HEK293 (cell line): Measurements from ENCODE around the gene PHC1.

Source experiments
- CTCF ChIA-PET: fragments of 350-600 bp; formaldehyde crosslinking; extraction: SDS; loops from one replicate; lab custom pipeline; 2021; ENCODE audit warnings: antibody characterized with exemption; lab: Yijun Ruan, JAX
- POLR2A ChIA-PET: fragments of 300-600 bp; formaldehyde crosslinking; extraction: SDS; loops from one replicate; lab custom pipeline; 2020; ENCODE audit warnings: antibody characterized with exemption, inconsistent platforms; lab: Yijun Ruan, JAX
- H3K27ac ChIP-seq: fragments of 200-500 bp; sonication (Bioruptor generic); 2 replicates; pipeline ENCODE4 v1.5.1; 2014; ENCODE audit warnings: low read depth, low read length, control low read depth, inconsistent platforms; ENCODE audit errors: extremely low read depth
- H3K36me3 ChIP-seq, 2 experiments: fragments of 200-500 bp in 1 of 2; sonication (Bioruptor generic) in 1 of 2; 1 replicate in 1 of 2; 2 replicates in 1 of 2; pipeline ENCODE4 v1.5.1; 2014 to 2017; ENCODE audit warnings: inconsistent platforms in 2 of 2, low read length in 2 of 2; ENCODE audit not compliant: control insufficient read depth in 2 of 2, insufficient read depth in 1 of 2
- H3K4me1 ChIP-seq: fragments of 200-500 bp; sonication (Bioruptor generic); 2 replicates; pipeline ENCODE4 v1.5.1; 2014; ENCODE audit warnings: mild to moderate bottlenecking, low read length, inconsistent platforms; ENCODE audit not compliant: control insufficient read depth, insufficient read depth
- H3K4me3 ChIP-seq: 2 replicates; pipeline ENCODE4 v1.5.1; 2011; ENCODE audit warnings: low read depth, mild to moderate bottlenecking, control low read depth, low read length, moderate library complexity
- H3K9me3 ChIP-seq: fragments of 200-500 bp; sonication (Bioruptor generic); 2 replicates; pipeline ENCODE4 v1.5.1; 2014; ENCODE audit warnings: low read depth, low read length, inconsistent platforms; ENCODE audit not compliant: control insufficient read depth, insufficient read depth
- IKZF3 ChIP-seq: fragments of 450-650 bp; IDR thresholded peaks from 2 replicates; pipeline ENCODE4 v1.5.0; 2018; ENCODE audit warnings: missing biosample characterization, mild to moderate bottlenecking, missing genetic modification characterization, moderate library complexity
- OSR2 ChIP-seq: fragments of 450-650 bp; formaldehyde crosslinking; IDR thresholded peaks from 2 replicates; pipeline ENCODE4 v1.5.1; 2016; ENCODE audit warnings: missing biosample characterization, missing genetic modification characterization
- SP7 ChIP-seq: fragments of 450-650 bp; formaldehyde crosslinking; IDR thresholded peaks from 2 replicates; pipeline ENCODE4 v1.5.1; 2016; ENCODE audit warnings: missing biosample characterization, missing genetic modification characterization
- WT1 ChIP-seq: fragments of 450-650 bp; formaldehyde crosslinking; IDR thresholded peaks from 2 replicates; pipeline ENCODE4 v1.5.1; 2016; ENCODE audit warnings: missing biosample characterization, missing genetic modification characterization
- ZBTB21 ChIP-seq: fragments of 450-650 bp; formaldehyde crosslinking; IDR thresholded peaks from 2 replicates; pipeline ENCODE4 v1.5.1; 2017; ENCODE audit warnings: missing biosample characterization, missing genetic modification characterization
- ZBTB48 ChIP-seq: fragments of 450-650 bp; formaldehyde crosslinking; IDR thresholded peaks from 2 replicates; pipeline ENCODE4 v1.5.1; 2016; ENCODE audit warnings: missing biosample characterization, missing genetic modification characterization
- ZNF140 ChIP-seq: fragments of 450-650 bp; formaldehyde crosslinking; IDR thresholded peaks from 2 replicates; pipeline ENCODE4 v1.5.1; 2016; ENCODE audit warnings: missing biosample characterization, missing genetic modification characterization
- ZNF501 ChIP-seq: fragments of 450-650 bp; formaldehyde crosslinking; IDR thresholded peaks from 2 replicates; pipeline ENCODE4 v1.5.1; 2016; ENCODE audit warnings: missing biosample characterization, missing genetic modification characterization
- ZNF629 ChIP-seq: fragments of 450-650 bp; formaldehyde crosslinking; IDR thresholded peaks from 2 replicates; pipeline ENCODE4 v1.5.1; 2017; ENCODE audit warnings: missing biosample characterization, missing genetic modification characterization
- ZNF664 ChIP-seq: fragments of 450-650 bp; formaldehyde crosslinking; IDR thresholded peaks from 2 replicates; pipeline ENCODE4 v1.5.1; 2016; ENCODE audit warnings: missing biosample characterization, missing genetic modification characterization
- ZNF785 ChIP-seq: fragments of 450-650 bp; formaldehyde crosslinking; IDR thresholded peaks from 2 replicates; pipeline ENCODE4 v1.5.1; 2016; ENCODE audit warnings: missing biosample characterization, missing genetic modification characterization
- ZNF830 ChIP-seq: fragments of 450-650 bp; IDR thresholded peaks from 2 replicates; pipeline ENCODE4 v1.5.0; 2018; ENCODE audit warnings: missing biosample characterization, missing genetic modification characterization, low read depth, mild to moderate bottlenecking, moderate library complexity
- ZSCAN23 ChIP-seq: fragments of 450-650 bp; formaldehyde crosslinking; IDR thresholded peaks from 2 replicates; pipeline ENCODE4 v1.5.1; 2016; ENCODE audit warnings: missing biosample characterization, missing genetic modification characterization
- TF ChIP-seq, protein P1 (sequence below): fragments of 450-650 bp; formaldehyde crosslinking; IDR thresholded peaks from 2 replicates; pipeline ENCODE4 v1.5.1; 2016; ENCODE audit warnings: missing biosample characterization, missing genetic modification characterization
- TF ChIP-seq, protein P2 (sequence below): fragments of 450-650 bp; formaldehyde crosslinking; IDR thresholded peaks from 2 replicates; pipeline ENCODE4 v1.5.1; 2017; ENCODE audit warnings: missing biosample characterization, missing genetic modification characterization
- TF ChIP-seq, protein P3 (sequence below): fragments of 450-650 bp; formaldehyde crosslinking; IDR thresholded peaks from 2 replicates; pipeline ENCODE4 v1.5.1; 2017; ENCODE audit warnings: missing biosample characterization, missing genetic modification characterization
- TF ChIP-seq, protein P4 (sequence below): fragments of 450-650 bp; IDR thresholded peaks from 2 replicates; pipeline ENCODE4 v1.5.1; 2018; ENCODE audit warnings: missing biosample characterization, mild to moderate bottlenecking, missing genetic modification characterization
- TF ChIP-seq, protein P5 (sequence below): fragments of 450-650 bp; formaldehyde crosslinking; IDR thresholded peaks from 2 replicates; pipeline ENCODE4 v1.5.1; 2016; ENCODE audit warnings: missing biosample characterization, missing genetic modification characterization
- TF ChIP-seq, protein P6 (sequence below): fragments of 450-650 bp; formaldehyde crosslinking; IDR thresholded peaks from 2 replicates; pipeline ENCODE4 v1.5.1; 2016; ENCODE audit warnings: missing biosample characterization, missing genetic modification characterization

PHC1 gene

DNA sequence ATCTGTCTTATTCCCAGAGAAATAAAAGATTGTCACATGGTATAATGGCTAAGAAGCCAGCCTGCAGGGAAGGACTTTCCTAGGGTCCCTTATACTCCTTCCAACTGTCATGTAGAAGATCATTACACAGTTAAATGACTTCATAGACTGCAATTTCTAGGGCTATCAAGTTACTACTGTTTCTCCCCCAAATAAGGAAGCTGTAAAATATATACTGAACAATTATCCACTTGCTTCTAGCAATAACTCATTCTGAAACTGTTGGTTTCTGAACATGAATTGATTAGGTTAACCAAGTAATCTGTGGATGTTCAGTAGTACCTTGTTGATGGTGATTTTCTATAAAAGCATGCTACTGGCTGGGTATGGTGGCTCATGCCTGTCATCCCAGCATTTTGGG is 47.3 kb upstream of the PHC1 start:
- Histone ChIP-seq H3K9me3 (no peaks in the 10 kb centered on the region), H3K36me3 (no peaks in the 10 kb centered on the region), H3K4me1 (peaks cover 3% of the 10 kb centered on the region; the same call in 1 of the 2 replicates), H3K4me3 (no peak overlapping the region), H3K27ac (no peak overlapping the region)
- ChIA-PET POLR2A (no interaction called here), CTCF (no interaction called here)
- no peak for TF ChIP-seq ZNF664 (tag by site-specific recombination)
- TF ChIP-seq, protein P1, sequence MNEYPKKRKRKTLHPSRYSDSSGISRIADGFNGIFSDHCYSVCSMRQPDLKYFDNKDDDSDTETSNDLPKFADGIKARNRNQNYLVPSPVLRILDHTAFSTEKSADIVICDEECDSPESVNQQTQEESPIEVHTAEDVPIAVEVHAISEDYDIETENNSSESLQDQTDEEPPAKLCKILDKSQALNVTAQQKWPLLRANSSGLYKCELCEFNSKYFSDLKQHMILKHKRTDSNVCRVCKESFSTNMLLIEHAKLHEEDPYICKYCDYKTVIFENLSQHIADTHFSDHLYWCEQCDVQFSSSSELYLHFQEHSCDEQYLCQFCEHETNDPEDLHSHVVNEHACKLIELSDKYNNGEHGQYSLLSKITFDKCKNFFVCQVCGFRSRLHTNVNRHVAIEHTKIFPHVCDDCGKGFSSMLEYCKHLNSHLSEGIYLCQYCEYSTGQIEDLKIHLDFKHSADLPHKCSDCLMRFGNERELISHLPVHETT (tag by site-specific recombination) = no peak
- TF ChIP-seq ZNF140 (tag by site-specific recombination) = no peak
- TF ChIP-seq IKZF3 (tag by site-specific recombination) = peak; percentile 63
- TF ChIP-seq, protein P2, sequence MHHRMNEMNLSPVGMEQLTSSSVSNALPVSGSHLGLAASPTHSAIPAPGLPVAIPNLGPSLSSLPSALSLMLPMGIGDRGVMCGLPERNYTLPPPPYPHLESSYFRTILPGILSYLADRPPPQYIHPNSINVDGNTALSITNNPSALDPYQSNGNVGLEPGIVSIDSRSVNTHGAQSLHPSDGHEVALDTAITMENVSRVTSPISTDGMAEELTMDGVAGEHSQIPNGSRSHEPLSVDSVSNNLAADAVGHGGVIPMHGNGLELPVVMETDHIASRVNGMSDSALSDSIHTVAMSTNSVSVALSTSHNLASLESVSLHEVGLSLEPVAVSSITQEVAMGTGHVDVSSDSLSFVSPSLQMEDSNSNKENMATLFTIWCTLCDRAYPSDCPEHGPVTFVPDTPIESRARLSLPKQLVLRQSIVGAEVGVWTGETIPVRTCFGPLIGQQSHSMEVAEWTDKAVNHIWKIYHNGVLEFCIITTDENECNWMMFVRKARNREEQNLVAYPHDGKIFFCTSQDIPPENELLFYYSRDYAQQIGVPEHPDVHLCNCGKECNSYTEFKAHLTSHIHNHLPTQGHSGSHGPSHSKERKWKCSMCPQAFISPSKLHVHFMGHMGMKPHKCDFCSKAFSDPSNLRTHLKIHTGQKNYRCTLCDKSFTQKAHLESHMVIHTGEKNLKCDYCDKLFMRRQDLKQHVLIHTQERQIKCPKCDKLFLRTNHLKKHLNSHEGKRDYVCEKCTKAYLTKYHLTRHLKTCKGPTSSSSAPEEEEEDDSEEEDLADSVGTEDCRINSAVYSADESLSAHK (tag by site-specific recombination) = peak; percentile 50
- 0 out of 2 replicates have a peak, but pooled peaks have one; percentile 22 for TF ChIP-seq SP7 (tag by site-specific recombination)
- 0 out of 2 replicates have a peak, but pooled peaks have one; percentile 37 for TF ChIP-seq ZNF501
- peak; percentile 52; the same call in 1 of the 2 replicates for TF ChIP-seq ZBTB48 (tag by site-specific recombination)
- no peak for TF ChIP-seq ZNF785
- TF ChIP-seq OSR2 (tag by site-specific recombination) = peak; percentile 86
- TF ChIP-seq, protein P3, sequence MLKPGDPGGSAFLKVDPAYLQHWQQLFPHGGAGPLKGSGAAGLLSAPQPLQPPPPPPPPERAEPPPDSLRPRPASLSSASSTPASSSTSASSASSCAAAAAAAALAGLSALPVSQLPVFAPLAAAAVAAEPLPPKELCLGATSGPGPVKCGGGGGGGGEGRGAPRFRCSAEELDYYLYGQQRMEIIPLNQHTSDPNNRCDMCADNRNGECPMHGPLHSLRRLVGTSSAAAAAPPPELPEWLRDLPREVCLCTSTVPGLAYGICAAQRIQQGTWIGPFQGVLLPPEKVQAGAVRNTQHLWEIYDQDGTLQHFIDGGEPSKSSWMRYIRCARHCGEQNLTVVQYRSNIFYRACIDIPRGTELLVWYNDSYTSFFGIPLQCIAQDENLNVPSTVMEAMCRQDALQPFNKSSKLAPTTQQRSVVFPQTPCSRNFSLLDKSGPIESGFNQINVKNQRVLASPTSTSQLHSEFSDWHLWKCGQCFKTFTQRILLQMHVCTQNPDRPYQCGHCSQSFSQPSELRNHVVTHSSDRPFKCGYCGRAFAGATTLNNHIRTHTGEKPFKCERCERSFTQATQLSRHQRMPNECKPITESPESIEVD (tag by site-specific recombination) = peak; percentile 82
- TF ChIP-seq, protein P4, sequence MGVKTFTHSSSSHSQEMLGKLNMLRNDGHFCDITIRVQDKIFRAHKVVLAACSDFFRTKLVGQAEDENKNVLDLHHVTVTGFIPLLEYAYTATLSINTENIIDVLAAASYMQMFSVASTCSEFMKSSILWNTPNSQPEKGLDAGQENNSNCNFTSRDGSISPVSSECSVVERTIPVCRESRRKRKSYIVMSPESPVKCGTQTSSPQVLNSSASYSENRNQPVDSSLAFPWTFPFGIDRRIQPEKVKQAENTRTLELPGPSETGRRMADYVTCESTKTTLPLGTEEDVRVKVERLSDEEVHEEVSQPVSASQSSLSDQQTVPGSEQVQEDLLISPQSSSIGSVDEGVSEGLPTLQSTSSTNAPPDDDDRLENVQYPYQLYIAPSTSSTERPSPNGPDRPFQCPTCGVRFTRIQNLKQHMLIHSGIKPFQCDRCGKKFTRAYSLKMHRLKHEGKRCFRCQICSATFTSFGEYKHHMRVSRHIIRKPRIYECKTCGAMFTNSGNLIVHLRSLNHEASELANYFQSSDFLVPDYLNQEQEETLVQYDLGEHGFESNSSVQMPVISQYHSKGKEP (tag by site-specific recombination) = peak; percentile 74
- TF ChIP-seq, protein P5, sequence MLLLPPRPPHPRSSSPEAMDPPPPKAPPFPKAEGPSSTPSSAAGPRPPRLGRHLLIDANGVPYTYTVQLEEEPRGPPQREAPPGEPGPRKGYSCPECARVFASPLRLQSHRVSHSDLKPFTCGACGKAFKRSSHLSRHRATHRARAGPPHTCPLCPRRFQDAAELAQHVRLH (tag by site-specific recombination) = no peak
- TF ChIP-seq, protein P6, sequence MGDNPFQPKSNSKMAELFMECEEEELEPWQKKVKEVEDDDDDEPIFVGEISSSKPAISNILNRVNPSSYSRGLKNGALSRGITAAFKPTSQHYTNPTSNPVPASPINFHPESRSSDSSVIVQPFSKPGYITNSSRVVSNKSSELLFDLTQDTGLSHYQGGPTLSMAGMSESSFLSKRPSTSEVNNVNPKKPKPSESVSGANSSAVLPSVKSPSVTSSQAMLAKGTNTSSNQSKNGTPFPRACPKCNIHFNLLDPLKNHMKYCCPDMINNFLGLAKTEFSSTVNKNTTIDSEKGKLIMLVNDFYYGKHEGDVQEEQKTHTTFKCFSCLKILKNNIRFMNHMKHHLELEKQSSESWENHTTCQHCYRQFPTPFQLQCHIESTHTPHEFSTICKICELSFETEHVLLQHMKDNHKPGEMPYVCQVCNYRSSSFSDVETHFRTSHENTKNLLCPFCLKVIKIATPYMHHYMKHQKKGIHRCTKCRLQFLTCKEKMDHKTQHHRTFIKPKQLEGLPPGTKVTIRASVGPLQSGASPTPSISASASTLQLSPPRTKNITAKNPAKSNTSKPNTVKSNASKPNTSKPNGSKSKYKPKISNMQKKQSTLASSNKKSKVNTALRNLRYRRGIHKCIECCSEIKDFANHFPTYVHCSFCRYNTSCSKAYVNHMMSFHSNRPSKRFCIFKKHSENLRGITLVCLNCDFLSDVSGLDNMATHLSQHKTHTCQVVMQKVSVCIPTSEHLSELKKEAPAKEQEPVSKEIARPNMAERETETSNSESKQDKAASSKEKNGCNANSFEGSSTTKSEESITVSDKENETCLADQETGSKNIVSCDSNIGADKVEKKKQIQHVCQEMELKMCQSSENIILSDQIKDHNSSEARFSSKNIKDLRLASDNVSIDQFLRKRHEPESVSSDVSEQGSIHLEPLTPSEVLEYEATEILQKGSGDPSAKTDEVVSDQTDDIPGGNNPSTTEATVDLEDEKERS (tag by site-specific recombination) = no peak
- TF ChIP-seq ZNF830 = no peak
- peak; percentile 81; the same call in 1 of the 2 replicates for TF ChIP-seq ZSCAN23 (tag by site-specific recombination)
- TF ChIP-seq ZNF629 = peak; percentile 62
- TF ChIP-seq ZBTB21 (tag by site-specific recombination) = peak; percentile 63
- peak; percentile 41; the same call in 1 of the 2 replicates for TF ChIP-seq WT1 (tag by site-specific recombination)
